K562 (cell line): ENCODE results near the gene TOR1A. TPM values are rescaled to one million over a fixed set of nuclear protein-coding genes. Genes with fewer than 3 reads are reported as not detected.

Source experiments
- CREB5 ChIP-seq: fragments of 250-450 bp; sonication (Bioruptor Pico); IDR thresholded peaks from 2 replicates; pipeline ENCODE4 v1.5.0; 2020; ENCODE audit warnings: mild to moderate bottlenecking
- DNMT1 ChIP-seq: fragments of 450-650 bp; IDR thresholded peaks from 2 replicates; pipeline ENCODE4 v1.6.1; 2016; ENCODE audit warnings: antibody characterized with exemption, mild to moderate bottlenecking
- ELF2 ChIP-seq: fragments of 250-450 bp; sonication (Bioruptor Pico); IDR thresholded peaks from 2 replicates; pipeline ENCODE4 v1.5.0; 2021; ENCODE audit warnings: mild to moderate bottlenecking
- ERF ChIP-seq: fragments of 450-650 bp; formaldehyde crosslinking; IDR thresholded peaks from 2 replicates; pipeline ENCODE4 v1.4.0; 2020; ENCODE audit warnings: mild to moderate bottlenecking, mixed read lengths
- HMGXB4 ChIP-seq: sonication (generic); formaldehyde crosslinking; IDR thresholded peaks from 2 replicates; pipeline ENCODE4 v1.8.1; 2023; ENCODE audit warnings: mild to moderate bottlenecking, missing genetic modification reagents
- ILF3 ChIP-seq: fragments of 450-650 bp; IDR thresholded peaks from 2 replicates; pipeline ENCODE4 v1.6.1; 2018; ENCODE audit warnings: antibody characterized with exemption, mild to moderate bottlenecking, moderate library complexity, borderline replicate concordance
- KDM2B ChIP-seq: fragments of 250-450 bp; sonication (Bioruptor Pico); IDR thresholded peaks from 2 replicates; pipeline ENCODE4 v1.8.0; 2021; ENCODE audit warnings: mild to moderate bottlenecking, moderate library complexity
- MAFG ChIP-seq: fragments of 450-650 bp; conservative IDR thresholded peaks from 2 replicates; pipeline ENCODE4 v1.6.1; 2016; ENCODE audit warnings: missing genetic modification characterization, missing compliant biosample characterization
- NELFE ChIP-seq: IDR thresholded peaks from 2 replicates; pipeline ENCODE4 v1.6.1; 2011; ENCODE audit warnings: mild to moderate bottlenecking; ENCODE audit not compliant: insufficient read depth, insufficient read length
- PHTF2 ChIP-seq: fragments of 250-450 bp; sonication (Bioruptor Pico); IDR thresholded peaks from 2 replicates; pipeline ENCODE4 v1.5.0; 2021; ENCODE audit warnings: mild to moderate bottlenecking
- POLR2AphosphoS2 ChIP-seq: IDR thresholded peaks from 2 replicates; pipeline ENCODE4 v1.6.1; 2012; ENCODE audit warnings: low read length, improper control_type of control experiment
- PPARD ChIP-seq: fragments of 250-450 bp; sonication (Bioruptor Pico); IDR thresholded peaks from 2 replicates; pipeline ENCODE4 v1.8.0; 2022; ENCODE audit warnings: inconsistent platforms, mild to moderate bottlenecking, moderate library complexity
- SFPQ ChIP-seq: fragments of 200-400 bp; formaldehyde crosslinking; IDR thresholded peaks from 2 replicates; pipeline ENCODE4 v1.6.1; 2017; ENCODE audit warnings: mild to moderate bottlenecking, low read depth, low read length, moderate library complexity
- SMAD3 ChIP-seq: fragments of 450-650 bp; formaldehyde crosslinking; conservative IDR thresholded peaks from 2 replicates; pipeline ENCODE4 v1.4.0; 2020; ENCODE audit warnings: mild to moderate bottlenecking
- SRSF9 ChIP-seq: fragments of 200-400 bp; formaldehyde crosslinking; IDR thresholded peaks from 2 replicates; pipeline ENCODE4 v1.6.1; 2017; ENCODE audit warnings: low read depth, low read length, borderline replicate concordance
- TAF1 ChIP-seq: IDR thresholded peaks from 2 replicates; pipeline ENCODE4 v1.6.1; 2011; ENCODE audit warnings: mild to moderate bottlenecking, low read length, moderate library complexity; ENCODE audit not compliant: insufficient read depth, control insufficient read depth, severe bottlenecking; ENCODE audit errors: extremely low read depth
- TCF3 ChIP-seq: sonication (generic); formaldehyde crosslinking; IDR thresholded peaks from 2 replicates; pipeline ENCODE4 v1.4.0; 2020; ENCODE audit warnings: mild to moderate bottlenecking, missing genetic modification reagents
- TRIM24 ChIP-seq, 2 experiments: fragments of 450-650 bp; IDR thresholded peaks; 2 replicates each; pipeline ENCODE4 v1.6.1; 2016
- ZBTB9 ChIP-seq: fragments of 450-650 bp; formaldehyde crosslinking; IDR thresholded peaks from 2 replicates; pipeline ENCODE4 v1.4.0; 2020; ENCODE audit warnings: mild to moderate bottlenecking, moderate library complexity
- ZEB2 ChIP-seq: fragments of 450-650 bp; IDR thresholded peaks from 2 replicates; pipeline ENCODE4 v1.6.1; 2016
- ZNF263 ChIP-seq: sonication (generic); formaldehyde crosslinking; IDR thresholded peaks from 2 replicates; pipeline ENCODE4 v1.8.0; 2022; ENCODE audit warnings: mild to moderate bottlenecking, missing genetic modification reagents, borderline replicate concordance
- ZNF324 ChIP-seq: fragments of 250-450 bp; sonication (Bioruptor Pico); IDR thresholded peaks from 2 replicates; pipeline ENCODE4 v1.4.0; 2020; ENCODE audit warnings: mild to moderate bottlenecking
- ZNF561 ChIP-seq: fragments of 450-650 bp; formaldehyde crosslinking; conservative IDR thresholded peaks from 2 replicates; pipeline ENCODE4 v1.4.0; 2020; ENCODE audit warnings: mild to moderate bottlenecking, moderate library complexity
- ZNF696 ChIP-seq: fragments of 250-450 bp; sonication (Bioruptor Pico); conservative IDR thresholded peaks from 2 replicates; pipeline ENCODE4 v1.4.0; 2020; ENCODE audit warnings: mild to moderate bottlenecking, moderate library complexity
- polyA plus RNA-seq, 8 experiments: library from polyadenylated mRNA; depleted of rRNA in 4 of 8; stranded (reverse) in 5 of 8; unstranded in 3 of 8; fragments of >200 nt; fragmentation: Nextera tagmentation in 2 of 8; fragmentation: Illumina TruSeq in 1 of 8; extraction: Ambion mirVana in 2 of 8; extraction: Trizol in 1 of 8; gene quantifications; 2 replicates each; pipeline versions ENCODE4 v1.2.1 to v1.2.3, GENCODE V29; 2011 to 2014; ENCODE audit warnings: inconsistent platforms in 1 of 8, missing spikeins in 1 of 8
- total RNA-seq, 7 experiments: library from RNA; depleted of rRNA in 6 of 7; stranded (reverse); fragments of >200 nt in 6 of 7; fragmentation: Illumina TruSeq in 2 of 7; extraction: Trizol in 2 of 7; gene quantifications; 2 replicates each; pipeline versions ENCODE4 v1.2.1 to v1.2.3, GENCODE V29; 2011 to 2021; ENCODE audit warnings: low replicate concordance in 1 of 7

TOR1A gene
- total and polyA plus RNA-seq, 9 of the 15 experiments (the other 6 are each of a cell fraction or from before 2014, with no cell fraction given), result 4.5 to 85.8 (median 51.3) TPM

- TF ChIP-seq SFPQ (no peak), ELF2 (CRISPR knock-in tag) (peak; percentile 69), POLR2AphosphoS2 (peak; percentile 46; the same call in 1 of the 2 replicates), ZEB2 (no peak), ERF (CRISPR knock-in tag) (peak; percentile 98), DNMT1 (no peak), ZNF696 (CRISPR knock-in tag) (no peak), ZBTB9 (CRISPR knock-in tag) (peak; percentile 97), MAFG (tag) (peak; percentile 94), ZNF324 (CRISPR knock-in tag) (peak; percentile 61), SMAD3 (peak; percentile 95; the same call in 1 of the 2 replicates), NELFE (no peak), CREB5 (peak; percentile 84), PPARD (CRISPR knock-in tag) (no peak), PHTF2 (CRISPR knock-in tag) (peak; percentile 48; the same call in 1 of the 2 replicates), HMGXB4 (peak; percentile 78; the same call in 1 of the 2 replicates), TRIM24 (IDR thresholded peaks at IDR 0.05) (peak; percentile 99), ILF3 (no peak), ZNF263 (CRISPR knock-in tag) (peak; percentile 98), KDM2B (peak; percentile 46; the same call in 1 of the 2 replicates), ZNF561 (no peak), TCF3 (CRISPR knock-in tag) (peak; percentile 100), SRSF9 (no peak), TAF1 (peak; percentile 85)
Measured at GRCh38 chr9:129863059-129863690, 39.2 kb upstream of the TOR1A start (continued).
